HUES64 (cell line): ENCODE results near the gene CDC42EP3.
A peak's percentile ranks its signal among the peaks of the same experiment; 100 is the strongest.

Experiments used
- H3K27ac ChIP-seq: 2 replicates; pipeline ENCODE4 v1.7.0; 2013; ENCODE audit warnings: low read depth, low read length, inconsistent platforms
- H3K27me3 ChIP-seq: 2 replicates; pipeline ENCODE4 v1.6.1; 2013; ENCODE audit warnings: mild to moderate bottlenecking, low read length; ENCODE audit not compliant: insufficient read depth
- H3K36me3 ChIP-seq: 2 replicates; pipeline ENCODE4 v1.6.1; 2013; ENCODE audit warnings: mild to moderate bottlenecking, low read length; ENCODE audit not compliant: insufficient read depth
- H3K4me1 ChIP-seq: 2 replicates; pipeline ENCODE4 v1.6.1; 2013; ENCODE audit warnings: mild to moderate bottlenecking, low read length, moderate library complexity; ENCODE audit not compliant: insufficient read depth
- H3K4me3 ChIP-seq: 2 replicates; pipeline ENCODE4 v1.5.1; 2013; ENCODE audit warnings: mild to moderate bottlenecking, low read length, moderate library complexity
- H3K9ac ChIP-seq: 2 replicates; pipeline ENCODE4 v1.6.1; 2013; ENCODE audit warnings: mild to moderate bottlenecking, low read depth, low read length
- H3K9me3 ChIP-seq: 2 replicates; pipeline ENCODE4 v1.6.1; 2013; ENCODE audit warnings: low read depth, low read length; ENCODE audit not compliant: insufficient read depth
- WGBS: fragments of 150-250, 120-280 bp; methylation state at CpG from one replicate; pipeline ENCODE4 v1.1.7; 2013; ENCODE audit warnings: missing lambda C conversion rate; 5-methylcytosine and 5-hydroxymethylcytosine counted together

CDC42EP3 gene

DNA sequence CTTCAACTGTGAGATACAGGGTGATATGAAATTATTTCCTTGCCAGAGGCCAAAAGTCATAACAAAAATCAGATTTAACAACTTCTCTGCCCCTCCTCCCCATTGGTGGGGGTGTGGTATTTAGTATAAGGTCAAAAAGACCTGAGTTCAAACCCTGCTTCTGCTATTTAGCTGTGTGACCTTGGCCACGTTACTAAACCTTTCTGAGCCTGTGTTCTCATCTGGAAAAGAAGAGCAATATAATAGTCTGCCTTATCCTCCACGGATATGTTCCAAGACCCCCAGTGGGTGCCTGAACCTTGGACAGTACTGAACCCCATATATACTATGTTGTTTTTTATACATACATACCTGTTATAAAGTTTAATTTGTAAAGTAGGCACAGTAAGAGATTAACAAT, 3.7 kb downstream of the CDC42EP3 start:
- Histone ChIP-seq H3K4me3 (no peak overlapping the region), H3K27me3 (no peaks in the 10 kb centered on the region), H3K9me3 (no peaks in the 10 kb centered on the region), H3K36me3 (peaks cover 21% of the 10 kb centered on the region; the same call in 1 of the 2 replicates), H3K4me1 (peaks cover 9% of the 10 kb centered on the region), H3K9ac (no peak overlapping the region), H3K27ac (no peak overlapping the region)
- 98% methylated on average over 2 of the region's 2 CpGs for WGBS

DNA sequence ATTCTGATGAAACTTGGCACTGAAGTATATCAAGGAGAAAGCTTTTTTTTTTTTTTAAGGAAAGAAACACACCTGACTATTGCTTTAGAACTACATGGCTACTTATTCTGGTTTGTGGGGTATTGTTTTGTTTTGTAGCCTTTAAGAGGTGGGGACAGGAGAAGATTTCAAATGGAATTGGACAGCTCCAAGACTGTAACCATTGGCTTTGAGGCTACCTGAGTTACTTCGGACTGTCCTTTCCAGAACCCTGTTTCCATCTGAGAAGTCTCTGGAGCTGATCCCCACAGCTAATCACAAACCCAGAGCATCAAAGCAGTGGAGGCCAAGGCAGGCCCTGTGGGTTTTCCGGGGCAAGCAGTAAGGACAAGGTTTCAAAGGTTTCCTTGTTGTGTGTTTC, 4.7 kb downstream of the CDC42EP3 start:
- Histone ChIP-seq H3K27ac (no peak overlapping the region), H3K27me3 (no peaks in the 10 kb centered on the region), H3K4me3 (no peak overlapping the region), H3K4me1 (peaks cover 14% of the 10 kb centered on the region), H3K9me3 (no peaks in the 10 kb centered on the region), H3K36me3 (peaks cover 21% of the 10 kb centered on the region; the same call in 1 of the 2 replicates), H3K9ac (no peak overlapping the region)
- 81% methylated on average over 2 of the region's 2 CpGs for WGBS

DNA sequence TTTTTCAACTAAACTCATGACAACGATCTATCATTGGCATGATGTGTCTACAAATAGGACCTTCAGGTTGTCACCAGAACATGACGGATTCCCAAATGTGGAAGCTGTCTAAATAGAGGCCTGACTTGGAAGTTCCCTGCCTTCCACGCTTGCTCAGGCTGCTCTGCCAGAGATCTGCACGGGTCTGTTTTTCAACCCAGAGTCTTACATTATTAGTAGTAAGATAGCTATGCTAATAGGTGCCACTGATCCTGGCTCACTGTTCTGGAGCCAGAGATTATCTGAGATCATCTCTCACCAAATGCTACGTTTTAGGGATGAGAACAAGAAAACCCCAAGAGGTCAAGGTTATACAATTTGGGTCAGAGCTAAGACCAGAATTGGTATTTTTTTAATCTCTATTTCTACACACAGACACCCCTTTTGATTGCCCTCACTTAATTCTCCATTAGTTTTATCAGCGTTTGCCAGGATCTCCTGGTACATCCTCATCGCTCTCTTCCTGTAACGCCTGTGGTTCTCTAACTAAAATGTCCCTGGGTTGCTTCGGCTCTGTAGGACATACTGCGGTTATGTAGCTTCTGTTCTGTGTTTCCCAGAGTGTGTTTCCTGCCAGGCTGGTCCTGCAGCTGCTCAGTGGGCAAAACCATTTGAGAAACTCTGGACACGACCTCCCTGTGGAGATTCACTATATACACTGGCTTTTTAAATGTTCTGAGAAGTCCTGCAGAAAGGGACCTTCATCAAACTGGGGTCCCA, 5.7 kb downstream of the CDC42EP3 start:
- Histone ChIP-seq H3K27me3 (no peaks in the 10 kb centered on the region), H3K9ac (no peak overlapping the region), H3K27ac (no peak overlapping the region), H3K4me1 (peaks cover 15% of the 10 kb centered on the region), H3K36me3 (peaks cover 21% of the 10 kb centered on the region; the same call in 1 of the 2 replicates), H3K4me3 (no peak overlapping the region), H3K9me3 (no peaks in the 10 kb centered on the region)
- WGBS, result 92% methylated on average over 11 of the region's 11 CpGs

DNA sequence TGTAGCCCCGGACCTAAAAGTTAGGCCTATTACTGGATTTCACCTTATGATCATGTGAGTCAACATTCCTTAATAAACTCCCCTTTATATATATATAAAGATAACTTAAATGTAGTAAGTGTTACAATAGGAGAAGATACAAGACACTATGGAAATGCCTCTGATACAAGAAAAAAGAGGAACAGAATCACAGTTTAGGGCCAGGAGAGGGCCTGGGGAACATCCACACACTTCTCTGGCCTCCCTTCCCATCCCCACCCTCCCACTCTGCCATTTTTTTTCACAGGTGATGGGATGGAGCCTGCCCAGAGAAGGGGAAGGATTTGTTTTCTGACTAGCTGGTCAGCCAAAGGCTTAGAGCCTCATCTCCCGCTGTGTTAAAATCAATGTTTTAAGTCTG, 6.4 kb downstream of the CDC42EP3 start:
- H3K9ac ChIP-seq, result no peak overlapping the region
- H3K4me1 ChIP-seq, result peaks cover 19% of the 10 kb centered on the region
- no peak overlapping the region for H3K4me3 ChIP-seq
- H3K27ac ChIP-seq, result no peak overlapping the region
- 94% methylated on average over 2 of the region's 2 CpGs for WGBS
- H3K27me3 ChIP-seq, result no peaks in the 10 kb centered on the region
- H3K9me3 ChIP-seq, result no peaks in the 10 kb centered on the region
- H3K36me3 ChIP-seq, result peaks cover 21% of the 10 kb centered on the region; the same call in 1 of the 2 replicates

DNA sequence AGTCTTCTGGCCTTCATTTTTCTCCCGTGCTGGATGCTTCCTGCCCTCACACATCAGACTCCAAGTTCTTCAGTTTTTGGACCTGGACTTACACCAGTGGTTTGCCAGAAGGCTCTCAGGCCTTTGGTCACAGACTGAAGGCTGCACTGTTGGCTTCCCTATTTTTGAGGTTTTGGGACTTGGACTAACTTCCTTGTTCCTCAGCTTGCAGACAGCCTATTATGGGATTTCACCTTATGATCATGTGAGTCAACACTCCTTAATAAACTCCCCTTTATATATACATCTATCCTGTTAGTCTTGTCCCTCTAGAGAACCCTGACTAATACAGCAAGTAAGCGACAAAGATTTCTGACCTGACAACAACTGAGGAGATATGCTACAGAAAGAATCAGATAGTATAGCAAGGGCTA, 7.2 kb downstream of the CDC42EP3 start:
- 92% methylated on average over 2 of the region's 2 CpGs for WGBS
- H3K9me3 ChIP-seq, result no peaks in the 10 kb centered on the region
- H3K4me3 ChIP-seq, result no peak overlapping the region
- no peak overlapping the region for H3K9ac ChIP-seq
- H3K36me3 ChIP-seq, result peaks cover 21% of the 10 kb centered on the region; the same call in 1 of the 2 replicates
- no peak overlapping the region for H3K27ac ChIP-seq
- no peaks in the 10 kb centered on the region for H3K27me3 ChIP-seq
- H3K4me1 ChIP-seq, result peaks cover 21% of the 10 kb centered on the region

DNA sequence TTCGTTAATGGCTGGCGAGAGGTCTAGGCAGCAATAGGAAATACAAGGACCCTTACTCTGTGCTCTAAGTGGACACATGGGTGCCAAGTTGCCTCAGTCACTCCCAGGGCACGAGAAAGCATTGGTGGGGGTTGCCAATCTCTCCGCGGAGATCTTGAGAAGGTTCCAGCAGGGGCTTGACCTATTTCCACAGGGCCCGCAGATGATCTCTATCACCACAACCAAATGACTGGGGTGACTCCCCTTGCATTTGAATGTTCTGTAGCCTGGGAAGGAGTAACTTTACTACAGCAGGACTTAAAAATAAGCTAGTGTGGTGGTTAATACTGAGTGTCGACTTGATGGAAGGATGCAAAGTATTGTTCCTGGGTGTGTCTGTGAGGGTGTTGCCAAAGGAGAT, 8.1 kb downstream of the CDC42EP3 start:
- Histone ChIP-seq H3K27ac (no peak overlapping the region), H3K9ac (no peak overlapping the region), H3K27me3 (no peaks in the 10 kb centered on the region), H3K9me3 (no peaks in the 10 kb centered on the region), H3K4me1 (peaks cover 30% of the 10 kb centered on the region), H3K36me3 (peaks cover 17% of the 10 kb centered on the region; the same call in 1 of the 2 replicates), H3K4me3 (no peak overlapping the region)
- WGBS, result 95% methylated on average over 7 of the region's 7 CpGs

DNA sequence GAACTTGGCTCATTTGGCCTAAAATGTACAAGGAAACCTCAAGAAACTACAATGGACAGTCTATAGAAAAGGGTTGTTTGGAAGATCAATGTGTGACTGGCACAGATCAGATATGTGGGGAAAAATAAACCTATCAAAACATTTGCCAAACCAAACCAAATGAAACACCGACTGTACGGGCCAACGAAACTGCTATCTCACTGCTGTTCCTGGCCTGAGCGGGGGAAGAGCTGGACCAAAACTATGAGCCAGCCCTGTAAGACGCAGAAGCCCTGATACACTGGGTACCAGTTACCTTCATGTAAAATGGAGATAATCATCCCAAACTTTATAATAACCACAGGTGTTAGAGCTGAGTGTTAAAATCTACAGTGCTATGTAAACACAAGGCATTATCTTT, 11.7 kb downstream of the CDC42EP3 start:
- Histone ChIP-seq H3K9ac (no peak overlapping the region), H3K4me3 (no peak overlapping the region), H3K27ac (no peak overlapping the region), H3K9me3 (no peaks in the 10 kb centered on the region), H3K4me1 (peaks cover 63% of the 10 kb centered on the region), H3K36me3 (peaks cover 12% of the 10 kb centered on the region; the same call in 1 of the 2 replicates), H3K27me3 (no peaks in the 10 kb centered on the region; the same call in 1 of the 2 replicates)
- WGBS, result 98% methylated on average over 5 of the region's 5 CpGs

DNA sequence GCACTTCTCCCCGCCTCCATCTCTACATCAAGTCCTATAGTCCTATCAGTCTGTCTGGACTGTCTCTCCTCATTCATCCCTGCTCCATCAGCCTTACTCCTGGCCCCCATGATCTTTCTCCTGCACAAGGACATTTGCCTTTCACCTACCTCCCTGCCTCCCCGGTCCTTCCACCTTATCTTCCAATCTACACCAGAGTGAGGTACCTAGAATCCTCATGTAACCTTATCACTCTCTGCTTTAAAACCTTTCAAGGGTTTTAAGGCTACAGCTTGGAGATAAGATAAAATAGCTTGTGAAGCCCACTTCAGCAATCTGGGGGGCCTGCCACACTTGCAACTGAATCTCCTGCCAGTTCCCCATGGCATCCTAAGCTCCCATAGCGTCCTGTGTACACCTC, 12.8 kb downstream of the CDC42EP3 start:
- 84% methylated on average over 3 of the region's 3 CpGs for WGBS

DNA sequence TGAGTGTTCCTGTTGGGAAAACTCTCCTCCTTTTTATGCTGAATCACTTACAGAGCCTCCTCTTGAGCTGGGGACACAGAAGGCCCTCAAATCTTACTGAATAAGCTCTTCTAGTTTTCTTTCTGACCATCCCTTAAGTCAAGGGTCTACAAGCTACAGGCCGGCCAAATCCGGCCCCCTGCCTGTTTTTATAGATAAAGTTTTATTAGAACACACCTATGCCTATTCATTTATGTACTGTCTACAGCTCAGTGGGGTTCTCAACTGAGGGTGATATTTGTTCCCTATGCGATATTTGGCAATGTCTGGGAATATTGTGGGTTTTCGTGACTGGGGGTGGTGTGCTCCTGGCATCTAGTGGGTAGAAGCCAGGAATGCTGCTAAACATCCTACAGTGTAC, 14.0 kb downstream of the CDC42EP3 start:
- H3K4me3 ChIP-seq, result peak overlapping the region; percentile 29
- peak overlapping the region; percentile 93 for H3K27ac ChIP-seq
- H3K27me3 ChIP-seq, result no peaks in the 10 kb centered on the region; the same call in 1 of the 2 replicates
- peak overlapping the region; percentile 37; the same call in 1 of the 2 replicates for H3K9ac ChIP-seq
- no peaks in the 10 kb centered on the region for H3K9me3 ChIP-seq
- peaks cover 4% of the 10 kb centered on the region; the same call in 1 of the 2 replicates for H3K36me3 ChIP-seq
- 77% methylated on average over 2 of the region's 4 CpGs for WGBS
- peaks cover 84% of the 10 kb centered on the region for H3K4me1 ChIP-seq

More for the DNA sequence above, 12.8 kb downstream of the CDC42EP3 start:
- H3K27ac ChIP-seq, result no peak overlapping the region
- H3K4me3 ChIP-seq, result no peak overlapping the region
- H3K27me3 ChIP-seq, result no peaks in the 10 kb centered on the region; the same call in 1 of the 2 replicates
- no peaks in the 10 kb centered on the region for H3K9me3 ChIP-seq
- peaks cover 12% of the 10 kb centered on the region; the same call in 1 of the 2 replicates for H3K36me3 ChIP-seq
- no peak overlapping the region for H3K9ac ChIP-seq
- peaks cover 73% of the 10 kb centered on the region for H3K4me1 ChIP-seq

DNA sequence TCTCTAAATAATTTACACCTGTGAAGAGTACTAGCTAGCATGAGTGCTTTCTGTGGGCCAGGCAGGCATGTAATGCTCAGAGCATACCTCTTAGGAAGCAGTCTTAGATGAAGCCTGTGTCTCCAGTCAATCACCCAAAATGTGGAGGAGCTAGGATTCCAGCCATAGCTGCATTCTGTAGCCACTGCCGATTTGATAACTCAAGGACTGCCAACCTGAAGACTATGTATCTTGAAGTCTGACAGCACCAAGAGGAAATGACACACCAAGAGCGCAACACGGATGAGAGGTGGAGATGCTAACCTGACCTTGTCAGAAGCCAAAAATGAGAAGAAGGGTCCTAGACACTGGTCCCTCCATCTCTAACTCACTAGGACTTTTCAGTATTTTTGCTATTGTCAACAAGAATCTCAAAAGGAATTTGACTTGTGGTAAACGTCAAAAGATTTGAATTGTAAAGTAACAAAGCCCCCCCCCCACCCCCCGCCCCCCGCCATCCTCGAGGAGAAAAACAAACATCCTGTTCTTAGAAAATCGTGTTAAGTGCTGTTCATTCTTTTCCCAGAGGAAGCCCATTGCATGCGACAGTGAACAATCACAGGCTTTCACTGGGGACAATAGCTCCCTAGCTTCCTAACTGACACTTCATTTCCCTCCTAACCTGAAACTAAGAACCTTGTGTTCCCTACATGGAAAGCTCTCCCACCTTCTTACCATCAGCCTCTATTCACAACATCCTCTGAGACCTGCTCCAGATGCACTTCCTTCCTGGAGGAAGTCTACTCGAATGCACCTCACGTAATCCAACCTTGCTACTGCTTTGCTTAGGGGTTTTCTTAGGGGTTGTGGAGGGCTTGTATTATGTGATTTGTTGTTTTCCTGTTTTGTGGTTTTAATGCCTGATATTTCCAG, 14.7 kb downstream of the CDC42EP3 start:
- Histone ChIP-seq H3K36me3 (peaks cover 4% of the 10 kb centered on the region; the same call in 1 of the 2 replicates), H3K4me1 (peaks cover 83% of the 10 kb centered on the region), H3K9me3 (no peaks in the 10 kb centered on the region), H3K27me3 (no peaks in the 10 kb centered on the region; the same call in 1 of the 2 replicates), H3K27ac (peak overlapping the region; percentile 93), H3K9ac (peak overlapping the region; percentile 37; the same call in 1 of the 2 replicates), H3K4me3 (peak overlapping the region; percentile 29)
- WGBS, result 11% methylated on average over 8 of the region's 11 CpGs
